ENCODE data around the gene GAS7.

- no peak for TF ChIP-seq CTCF (IDR thresholded peaks at IDR 0.05; ENCODE audit: insufficient read depth, low read length)
- no peak for TF ChIP-seq REST (IDR thresholded peaks at IDR 0.05; ENCODE audit: insufficient replicate concordance, low read depth)
- TF ChIP-seq POLR2AphosphoS5 (IDR thresholded peaks at IDR 0.05; ENCODE audit: low read depth) = no peak
- TF ChIP-seq GABPA (IDR thresholded peaks at IDR 0.05; ENCODE audit: low read depth) = no peak
Measured at GRCh38 chr17:9991796-9992195, 206.6 kb downstream of the GAS7 start.
